ENCODE measurements around the gene FOXP1. TPM values are rescaled to one million over a fixed set of nuclear protein-coding genes. Genes with fewer than 3 reads are reported as not detected.

FOXP1 gene
- total RNA-seq, 1 donor from 2014 or later = 27.3 TPM

DNA sequence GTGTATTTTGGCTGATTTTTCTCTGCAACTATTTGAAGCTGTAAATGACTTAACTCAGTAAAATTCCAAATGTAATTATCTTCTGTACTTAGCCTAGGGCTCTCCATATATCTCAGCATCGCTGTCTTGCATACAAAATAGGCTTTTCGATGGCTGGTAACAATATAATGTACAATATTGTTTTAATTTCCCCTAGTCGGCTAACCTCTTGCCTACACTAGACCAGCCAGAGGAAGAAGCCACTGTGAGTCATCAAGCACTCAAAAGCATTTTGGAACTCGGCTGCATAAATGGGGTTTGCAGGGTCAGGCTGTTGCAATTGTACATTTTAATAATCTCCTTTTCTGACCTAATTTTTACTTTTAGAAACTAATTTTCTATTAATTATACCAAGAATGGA, 583.8 kb downstream of the FOXP1 start:
- Mint-ChIP-seq H3K4me1 (peaks cover 20% of the 10 kb centered on the region), H3K27ac (no peak overlapping the region), H3K9me3 (no peaks in the 10 kb centered on the region), H3K27me3 (ENCODE audit: insufficient read depth, low read depth) (no peaks in the 10 kb centered on the region), H3K36me3 (peaks cover 18% of the 10 kb centered on the region), H3K4me3 (no peak overlapping the region)
- no peaks in the 10 kb centered on the region for H3K27me3 ChIP-seq
- no peak overlapping the region for H3K9ac ChIP-seq
- H3K36me3 ChIP-seq = no peaks in the 10 kb centered on the region
- no peak overlapping the region for H3K4me3 ChIP-seq
- H3F3A ChIP-seq (ENCODE audit: low read depth) = no peaks in the 10 kb centered on the region
- no peak for DNase-seq (ENCODE audit: low spot score)
- no peak overlapping the region for H3K4me2 ChIP-seq
- H3K9me3 ChIP-seq (ENCODE audit: low read depth) = no peaks in the 10 kb centered on the region
- H2AFZ ChIP-seq (replicated peaks) = no peak overlapping the region
- H3K79me2 ChIP-seq (ENCODE audit: low read depth) = no peaks in the 10 kb centered on the region
- no peaks in the 10 kb centered on the region for H4K20me1 ChIP-seq (ENCODE audit: low read depth)
- no peak overlapping the region for H3K27ac ChIP-seq
- TF ChIP-seq EZH2 (IDR thresholded peaks at IDR 0.05) (no peak), EZH2phosphoT487 (IDR thresholded peaks at IDR 0.05) (no peak)
- TF ChIP-seq, protein P1, sequence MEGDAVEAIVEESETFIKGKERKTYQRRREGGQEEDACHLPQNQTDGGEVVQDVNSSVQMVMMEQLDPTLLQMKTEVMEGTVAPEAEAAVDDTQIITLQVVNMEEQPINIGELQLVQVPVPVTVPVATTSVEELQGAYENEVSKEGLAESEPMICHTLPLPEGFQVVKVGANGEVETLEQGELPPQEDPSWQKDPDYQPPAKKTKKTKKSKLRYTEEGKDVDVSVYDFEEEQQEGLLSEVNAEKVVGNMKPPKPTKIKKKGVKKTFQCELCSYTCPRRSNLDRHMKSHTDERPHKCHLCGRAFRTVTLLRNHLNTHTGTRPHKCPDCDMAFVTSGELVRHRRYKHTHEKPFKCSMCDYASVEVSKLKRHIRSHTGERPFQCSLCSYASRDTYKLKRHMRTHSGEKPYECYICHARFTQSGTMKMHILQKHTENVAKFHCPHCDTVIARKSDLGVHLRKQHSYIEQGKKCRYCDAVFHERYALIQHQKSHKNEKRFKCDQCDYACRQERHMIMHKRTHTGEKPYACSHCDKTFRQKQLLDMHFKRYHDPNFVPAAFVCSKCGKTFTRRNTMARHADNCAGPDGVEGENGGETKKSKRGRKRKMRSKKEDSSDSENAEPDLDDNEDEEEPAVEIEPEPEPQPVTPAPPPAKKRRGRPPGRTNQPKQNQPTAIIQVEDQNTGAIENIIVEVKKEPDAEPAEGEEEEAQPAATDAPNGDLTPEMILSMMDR (IDR thresholded peaks at IDR 0.05) = no peak
- H3K4me1 ChIP-seq = peaks cover 3% of the 10 kb centered on the region

DNA sequence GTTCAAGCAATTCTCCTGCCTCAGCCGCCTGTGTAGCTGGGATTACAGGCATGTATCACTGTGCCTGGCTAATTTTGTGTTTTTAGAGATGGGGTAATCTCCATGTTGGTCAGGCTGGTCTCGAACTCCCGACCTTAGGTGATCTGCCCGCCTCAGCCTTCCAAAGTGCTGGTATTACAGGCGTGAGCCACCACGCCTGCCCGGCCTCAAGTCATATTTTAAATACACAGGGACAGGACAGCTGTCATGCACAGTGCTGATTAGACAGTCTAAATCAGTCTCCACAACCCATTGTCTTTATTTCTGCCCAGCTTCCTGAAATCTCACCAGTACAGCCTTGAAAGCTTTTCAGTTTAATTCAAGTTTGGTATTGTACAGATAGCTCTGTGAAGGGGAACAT, 587.4 kb downstream of the FOXP1 start:
- no peaks in the 10 kb centered on the region for H4K20me1 ChIP-seq (ENCODE audit: low read depth)
- no peak for DNase-seq (ENCODE audit: low spot score)
- no peaks in the 10 kb centered on the region for H3K4me1 ChIP-seq
- no peak overlapping the region for H3K27ac Mint-ChIP-seq
- H3K9me3 Mint-ChIP-seq = no peaks in the 10 kb centered on the region
- H3K9ac ChIP-seq = no peak overlapping the region
- H3K27ac ChIP-seq = no peak overlapping the region
- H3K36me3 Mint-ChIP-seq = peaks cover 31% of the 10 kb centered on the region
- H3K36me3 ChIP-seq = no peaks in the 10 kb centered on the region
- no peaks in the 10 kb centered on the region for H3K27me3 Mint-ChIP-seq (ENCODE audit: insufficient read depth, low read depth)
- H3K4me3 Mint-ChIP-seq = no peak overlapping the region
- no peak overlapping the region for H3K4me2 ChIP-seq
- H3K27me3 ChIP-seq = no peaks in the 10 kb centered on the region
- H2AFZ ChIP-seq (replicated peaks) = no peak overlapping the region
- H3K4me3 ChIP-seq = no peak overlapping the region
- H3K79me2 ChIP-seq (ENCODE audit: low read depth) = no peaks in the 10 kb centered on the region
- H3K4me1 Mint-ChIP-seq = peaks cover 5% of the 10 kb centered on the region
- TF ChIP-seq, protein P1 (IDR thresholded peaks at IDR 0.05) = no peak
- TF ChIP-seq EZH2phosphoT487 (IDR thresholded peaks at IDR 0.05) (no peak), EZH2 (IDR thresholded peaks at IDR 0.05) (no peak)
- no peaks in the 10 kb centered on the region for H3K9me3 ChIP-seq (ENCODE audit: low read depth)
- H3F3A ChIP-seq (ENCODE audit: low read depth) = no peaks in the 10 kb centered on the region

- peaks cover 33% of the 10 kb centered on the region for H3K36me3 Mint-ChIP-seq
- H3K27me3 Mint-ChIP-seq (ENCODE audit: insufficient read depth, low read depth) = no peaks in the 10 kb centered on the region
- Histone ChIP-seq H4K20me1 (ENCODE audit: low read depth) (no peaks in the 10 kb centered on the region), H3K4me3 (no peak overlapping the region), H3K4me1 (no peaks in the 10 kb centered on the region), H3K9me3 (ENCODE audit: low read depth) (no peaks in the 10 kb centered on the region), H3K4me2 (no peak overlapping the region), H3K9ac (no peak overlapping the region), H3F3A (ENCODE audit: low read depth) (no peaks in the 10 kb centered on the region), H2AFZ (replicated peaks) (no peak overlapping the region), H3K27me3 (no peaks in the 10 kb centered on the region), H3K36me3 (no peaks in the 10 kb centered on the region), H3K79me2 (ENCODE audit: low read depth) (no peaks in the 10 kb centered on the region), H3K27ac (no peak overlapping the region)
- H3K4me1 Mint-ChIP-seq = peaks cover 3% of the 10 kb centered on the region
- no peak for DNase-seq (ENCODE audit: low spot score)
- H3K27ac Mint-ChIP-seq = no peak overlapping the region
- no peak overlapping the region for H3K4me3 Mint-ChIP-seq
- TF ChIP-seq EZH2phosphoT487 (IDR thresholded peaks at IDR 0.05) = no peak
- TF ChIP-seq, protein P1 (IDR thresholded peaks at IDR 0.05) = no peak
- no peak for TF ChIP-seq EZH2 (IDR thresholded peaks at IDR 0.05)
- no peaks in the 10 kb centered on the region for H3K9me3 Mint-ChIP-seq
Observed at GRCh38 chr3:70994644-70995043, 588.9 kb downstream of the FOXP1 start.

Measured in neural progenitor cell (in vitro differentiated cells).